OCI-LY7 (cell line): ENCODE results near the gene NUDCD3.

Experiments used
- EZH2phosphoT487 ChIP-seq: fragments of 200-600 bp; sonication (generic); IDR thresholded peaks from 2 replicates; pipeline ENCODE4 v1.6.1; 2018; ENCODE audit warnings: low read depth, borderline replicate concordance, mild to moderate bottlenecking, mixed run types, antibody characterized with exemption, low read length, moderate library complexity, mixed read lengths
- TF ChIP-seq, protein P1 (sequence below): fragments of 200-600 bp; sonication (generic); conservative IDR thresholded peaks from 2 replicates; pipeline ENCODE4 v1.5.1; 2014; ENCODE audit warnings: mild to moderate bottlenecking, antibody characterized with exemption, low read length, moderate library complexity, mixed read lengths

DNA sequence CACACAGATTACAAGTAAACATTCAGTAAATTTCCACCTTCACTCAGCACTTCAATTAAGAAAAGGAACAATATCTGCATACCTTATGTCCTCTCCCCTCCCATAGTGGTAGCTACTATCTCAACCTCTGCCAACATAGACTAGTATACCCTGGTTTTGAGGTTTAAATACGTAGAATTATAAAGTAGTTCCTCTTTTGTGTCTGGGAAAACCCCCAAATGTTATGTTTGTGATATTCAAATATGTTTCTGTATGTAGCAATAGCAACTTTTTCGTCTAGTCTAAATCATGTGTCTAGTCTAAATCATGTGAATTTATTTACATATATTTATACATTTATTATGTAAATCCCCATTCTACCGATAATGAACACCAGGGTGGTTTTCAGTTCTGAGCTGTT is 151.9 kb downstream of the NUDCD3 start:
- TF ChIP-seq, protein P1, sequence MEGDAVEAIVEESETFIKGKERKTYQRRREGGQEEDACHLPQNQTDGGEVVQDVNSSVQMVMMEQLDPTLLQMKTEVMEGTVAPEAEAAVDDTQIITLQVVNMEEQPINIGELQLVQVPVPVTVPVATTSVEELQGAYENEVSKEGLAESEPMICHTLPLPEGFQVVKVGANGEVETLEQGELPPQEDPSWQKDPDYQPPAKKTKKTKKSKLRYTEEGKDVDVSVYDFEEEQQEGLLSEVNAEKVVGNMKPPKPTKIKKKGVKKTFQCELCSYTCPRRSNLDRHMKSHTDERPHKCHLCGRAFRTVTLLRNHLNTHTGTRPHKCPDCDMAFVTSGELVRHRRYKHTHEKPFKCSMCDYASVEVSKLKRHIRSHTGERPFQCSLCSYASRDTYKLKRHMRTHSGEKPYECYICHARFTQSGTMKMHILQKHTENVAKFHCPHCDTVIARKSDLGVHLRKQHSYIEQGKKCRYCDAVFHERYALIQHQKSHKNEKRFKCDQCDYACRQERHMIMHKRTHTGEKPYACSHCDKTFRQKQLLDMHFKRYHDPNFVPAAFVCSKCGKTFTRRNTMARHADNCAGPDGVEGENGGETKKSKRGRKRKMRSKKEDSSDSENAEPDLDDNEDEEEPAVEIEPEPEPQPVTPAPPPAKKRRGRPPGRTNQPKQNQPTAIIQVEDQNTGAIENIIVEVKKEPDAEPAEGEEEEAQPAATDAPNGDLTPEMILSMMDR, result no peak
- TF ChIP-seq EZH2phosphoT487, result no peak
